MM.1S (cell line): Measurements from ENCODE around the gene SHC1.

Experiments
- DNase-seq: peaks from one replicate; pipeline ENCODE4 v3.0.0-alpha.2; 2015
- H2AFZ ChIP-seq: fragments of 300-600 bp; sonication (generic); 2 replicates; pipeline ENCODE4 v1.6.0; 2016; ENCODE audit warnings: antibody characterized with exemption, low read length
- H3F3A ChIP-seq: fragments of 300-600 bp; sonication (generic); 2 replicates; pipeline ENCODE4 v1.6.1; 2016; ENCODE audit warnings: mild to moderate bottlenecking, antibody characterized with exemption, low read length, moderate library complexity, mixed read lengths; ENCODE audit not compliant: insufficient read depth
- H3K27ac ChIP-seq: fragments of 300-600 bp; sonication (generic); 2 replicates; pipeline ENCODE4 v1.5.1; 2016; ENCODE audit warnings: mild to moderate bottlenecking, low read length
- H3K27me3 ChIP-seq: fragments of 300-600 bp; sonication (generic); replicated peaks from 2 replicates; pipeline ENCODE4 v1.6.0; 2016; ENCODE audit warnings: low read length; ENCODE audit not compliant: insufficient read depth
- H3K36me3 ChIP-seq: fragments of 300-600 bp; sonication (generic); replicated peaks from 2 replicates; pipeline ENCODE4 v1.6.1; 2016; ENCODE audit warnings: mild to moderate bottlenecking, low read length, mixed read lengths; ENCODE audit not compliant: insufficient read depth
- H3K4me1 ChIP-seq: fragments of 300-600 bp; sonication (generic); 2 replicates; pipeline ENCODE4 v1.6.1; 2016; ENCODE audit warnings: low read length, mixed read lengths
- H3K4me2 ChIP-seq: fragments of 300-600 bp; sonication (generic); 2 replicates; pipeline ENCODE4 v1.6.0; 2016; ENCODE audit warnings: low read depth, low read length
- H3K4me3 ChIP-seq: fragments of 300-600 bp; sonication (generic); 2 replicates; pipeline ENCODE4 v1.5.1; 2016; ENCODE audit warnings: low read length, mixed read lengths
- H3K79me2 ChIP-seq: fragments of 300-600 bp; sonication (generic); 2 replicates; pipeline ENCODE4 v1.6.1; 2016; ENCODE audit warnings: mixed run types, low read length, mixed read lengths
- H3K9ac ChIP-seq: fragments of 300-600 bp; sonication (generic); 2 replicates; pipeline ENCODE4 v1.6.1; 2016; ENCODE audit warnings: low read length, mixed read lengths
- H3K9me2 ChIP-seq: fragments of 300-600 bp; sonication (generic); replicated peaks from 2 replicates; pipeline ENCODE4 v1.6.1; 2016; ENCODE audit warnings: mild to moderate bottlenecking, low read length, mixed read lengths; ENCODE audit not compliant: insufficient read depth
- H3K9me3 ChIP-seq: fragments of 300-600 bp; sonication (generic); replicated peaks from 2 replicates; pipeline ENCODE4 v1.6.1; 2016; ENCODE audit warnings: mild to moderate bottlenecking, low read length, mixed read lengths; ENCODE audit not compliant: insufficient read depth
- H4K20me1 ChIP-seq: fragments of 300-600 bp; sonication (generic); 2 replicates; pipeline ENCODE4 v1.6.1; 2016; ENCODE audit warnings: mild to moderate bottlenecking, low read length, moderate library complexity, mixed read lengths; ENCODE audit not compliant: insufficient read depth
- EZH2 ChIP-seq: fragments of 300-600 bp; sonication (generic); optimal IDR thresholded peaks from 2 replicates; pipeline ENCODE3; 2017; ENCODE audit warnings: low read depth, mild to moderate bottlenecking, antibody characterized with exemption, low read length, mixed read lengths
- EZH2phosphoT487 ChIP-seq: fragments of 300-600 bp; sonication (generic); IDR thresholded peaks from 2 replicates; pipeline ENCODE4 v1.6.1; 2018; ENCODE audit warnings: antibody characterized with exemption, low read length
- TF ChIP-seq, protein P1 (sequence below): fragments of 300-600 bp; sonication (generic); IDR thresholded peaks from 2 replicates; pipeline ENCODE4 v1.5.1; 2016; ENCODE audit warnings: antibody characterized with exemption, low read length, mixed read lengths

SHC1 gene

DNA sequence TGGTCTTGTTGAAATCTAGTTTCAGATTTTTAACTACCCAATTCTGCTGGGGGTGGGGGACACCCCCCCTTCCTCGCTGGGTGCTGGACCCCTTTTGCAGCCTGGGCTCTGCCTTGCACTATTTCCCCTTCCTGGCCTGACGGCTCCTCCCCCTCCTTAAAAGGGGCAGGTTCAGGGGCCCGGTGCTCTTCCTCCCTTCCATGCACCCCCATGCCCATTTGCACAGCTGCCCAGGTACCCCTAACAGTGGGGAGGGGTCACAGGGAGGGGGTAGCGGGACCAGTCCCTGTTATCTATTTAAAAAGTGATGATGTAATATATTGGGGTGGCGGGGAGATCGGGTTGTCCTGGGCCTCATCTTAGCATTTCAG is 47.4 kb upstream of the SHC1 start:
- Histone ChIP-seq H3K36me3 (no peaks in the 10 kb centered on the region; the same call in 1 of the 2 replicates), H3K27me3 (no peaks in the 10 kb centered on the region), H3K9me2 (no peaks in the 10 kb centered on the region), H3K4me1 (peaks cover 30% of the 10 kb centered on the region), H4K20me1 (no peaks in the 10 kb centered on the region), H3K79me2 (peaks cover 4% of the 10 kb centered on the region; the same call in 1 of the 2 replicates), H2AFZ (no peak overlapping the region; the same call in 1 of the 2 replicates), H3K9me3 (no peaks in the 10 kb centered on the region), H3K4me3 (peak overlapping the region; percentile 53), H3K4me2 (peak overlapping the region; percentile 75), H3K27ac (peak overlapping the region; percentile 74; the same call in 1 of the 2 replicates), H3K9ac (peak overlapping the region; percentile 42; the same call in 1 of the 2 replicates), H3F3A (peaks cover 38% of the 10 kb centered on the region)
- DNase-seq: no peak
- TF ChIP-seq EZH2phosphoT487 (no peak), EZH2 (no peak)
- TF ChIP-seq, protein P1, sequence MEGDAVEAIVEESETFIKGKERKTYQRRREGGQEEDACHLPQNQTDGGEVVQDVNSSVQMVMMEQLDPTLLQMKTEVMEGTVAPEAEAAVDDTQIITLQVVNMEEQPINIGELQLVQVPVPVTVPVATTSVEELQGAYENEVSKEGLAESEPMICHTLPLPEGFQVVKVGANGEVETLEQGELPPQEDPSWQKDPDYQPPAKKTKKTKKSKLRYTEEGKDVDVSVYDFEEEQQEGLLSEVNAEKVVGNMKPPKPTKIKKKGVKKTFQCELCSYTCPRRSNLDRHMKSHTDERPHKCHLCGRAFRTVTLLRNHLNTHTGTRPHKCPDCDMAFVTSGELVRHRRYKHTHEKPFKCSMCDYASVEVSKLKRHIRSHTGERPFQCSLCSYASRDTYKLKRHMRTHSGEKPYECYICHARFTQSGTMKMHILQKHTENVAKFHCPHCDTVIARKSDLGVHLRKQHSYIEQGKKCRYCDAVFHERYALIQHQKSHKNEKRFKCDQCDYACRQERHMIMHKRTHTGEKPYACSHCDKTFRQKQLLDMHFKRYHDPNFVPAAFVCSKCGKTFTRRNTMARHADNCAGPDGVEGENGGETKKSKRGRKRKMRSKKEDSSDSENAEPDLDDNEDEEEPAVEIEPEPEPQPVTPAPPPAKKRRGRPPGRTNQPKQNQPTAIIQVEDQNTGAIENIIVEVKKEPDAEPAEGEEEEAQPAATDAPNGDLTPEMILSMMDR: no peak

DNA sequence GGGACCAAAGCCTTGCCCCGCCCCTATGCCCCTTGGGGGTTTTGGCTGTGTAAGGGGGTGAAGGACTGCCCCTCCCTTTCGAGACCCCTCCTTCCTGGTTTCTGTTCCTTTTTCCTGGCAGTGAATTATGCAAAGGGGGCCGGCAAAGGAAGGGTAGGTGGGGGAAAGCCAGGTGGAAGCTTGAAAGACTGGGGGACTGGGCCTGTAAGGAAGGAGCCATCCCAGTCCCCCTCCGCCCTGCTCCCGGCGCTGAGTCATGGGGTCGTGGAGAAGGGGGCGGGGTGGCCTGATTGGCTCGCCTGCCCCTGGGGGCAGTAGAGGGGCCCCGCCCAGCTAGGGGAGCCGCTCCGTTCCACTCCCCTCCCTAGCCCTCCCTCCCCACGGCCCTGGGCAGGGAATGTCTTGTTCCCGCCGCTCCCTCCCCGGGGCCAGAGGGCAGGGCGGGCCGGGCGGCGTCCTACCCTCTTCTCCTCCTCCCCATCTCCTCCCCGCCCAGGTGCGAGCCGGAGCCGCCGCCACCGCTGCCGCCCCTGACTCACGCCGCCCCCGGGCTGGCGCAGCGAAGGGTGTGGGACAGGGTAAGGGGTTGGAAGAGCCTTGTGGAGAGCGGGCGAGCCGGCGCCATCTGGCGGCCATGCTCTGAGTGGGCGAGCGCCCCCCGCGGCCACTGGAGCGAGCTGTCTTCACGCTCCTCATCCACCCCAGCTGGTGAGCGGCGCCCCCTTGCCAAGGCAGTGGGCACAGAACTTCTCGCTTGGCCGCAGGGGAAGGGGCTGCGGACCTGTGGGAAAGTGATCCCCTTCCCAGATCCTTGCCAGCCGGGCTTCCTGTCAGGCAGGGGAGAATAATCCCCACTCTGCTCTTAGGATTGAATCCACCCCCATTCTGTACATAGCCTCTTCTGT is 46.7 kb upstream of the SHC1 start:
- Histone ChIP-seq H3K4me3 (peak overlapping the region; percentile 53), H2AFZ (peak overlapping the region; percentile 49), H3K4me1 (peaks cover 30% of the 10 kb centered on the region), H3K9ac (peak overlapping the region; percentile 42; the same call in 1 of the 2 replicates), H3K9me2 (no peaks in the 10 kb centered on the region), H3F3A (peaks cover 38% of the 10 kb centered on the region), H3K27ac (peak overlapping the region; percentile 74; the same call in 1 of the 2 replicates), H3K27me3 (no peaks in the 10 kb centered on the region), H3K79me2 (peaks cover 7% of the 10 kb centered on the region; the same call in 1 of the 2 replicates), H3K36me3 (no peaks in the 10 kb centered on the region; the same call in 1 of the 2 replicates), H4K20me1 (no peaks in the 10 kb centered on the region), H3K4me2 (peak overlapping the region; percentile 75), H3K9me3 (no peaks in the 10 kb centered on the region)
- peak; percentile 87 for DNase-seq
- TF ChIP-seq, protein P1: peak; percentile 100
- no peak for TF ChIP-seq EZH2
- TF ChIP-seq EZH2phosphoT487: no peak

DNA sequence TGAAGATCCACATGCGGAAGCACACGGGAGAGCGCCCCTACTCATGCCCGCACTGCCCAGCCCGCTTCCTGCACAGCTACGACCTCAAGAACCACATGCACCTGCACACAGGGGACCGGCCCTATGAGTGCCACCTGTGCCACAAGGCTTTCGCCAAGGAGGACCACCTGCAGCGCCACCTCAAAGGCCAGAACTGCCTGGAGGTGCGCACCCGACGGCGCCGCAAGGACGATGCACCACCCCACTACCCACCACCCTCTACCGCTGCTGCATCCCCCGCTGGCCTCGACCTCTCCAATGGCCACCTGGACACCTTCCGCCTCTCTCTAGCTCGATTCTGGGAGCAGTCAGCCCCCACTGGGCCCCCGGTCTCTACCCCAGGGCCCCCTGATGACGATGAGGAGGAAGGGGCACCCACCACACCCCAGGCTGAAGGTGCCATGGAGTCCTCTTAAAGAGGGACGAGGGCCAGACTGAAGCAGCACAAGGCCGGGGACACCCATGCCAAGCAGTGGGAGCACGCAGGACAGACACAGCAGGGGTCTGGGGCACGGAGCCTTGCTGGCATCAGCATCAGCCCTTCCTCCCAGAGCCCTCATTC is 45.8 kb upstream of the SHC1 start:
- no peaks in the 10 kb centered on the region for H3K9me2 ChIP-seq
- peaks cover 38% of the 10 kb centered on the region for H3F3A ChIP-seq
- no peak overlapping the region for H3K4me3 ChIP-seq
- peaks cover 12% of the 10 kb centered on the region for H3K79me2 ChIP-seq
- H3K9ac ChIP-seq: peak overlapping the region; percentile 42; the same call in 1 of the 2 replicates
- H2AFZ ChIP-seq: no peak overlapping the region
- H3K27me3 ChIP-seq: no peaks in the 10 kb centered on the region
- no peaks in the 10 kb centered on the region for H3K9me3 ChIP-seq
- DNase-seq: peak; percentile 93
- peak overlapping the region; percentile 75; the same call in 1 of the 2 replicates for H3K4me2 ChIP-seq
- no peaks in the 10 kb centered on the region; the same call in 1 of the 2 replicates for H3K36me3 ChIP-seq
- peaks cover 30% of the 10 kb centered on the region for H3K4me1 ChIP-seq
- TF ChIP-seq, protein P1: peak; percentile 32
- no peak for TF ChIP-seq EZH2phosphoT487
- TF ChIP-seq EZH2: no peak
- H3K27ac ChIP-seq: peak overlapping the region; percentile 74
- no peaks in the 10 kb centered on the region for H4K20me1 ChIP-seq
